HT1080 (cell line): ENCODE results near the gene KRT4. TPM values are rescaled to one million over a fixed set of nuclear protein-coding genes. Genes with fewer than 3 reads are reported as not detected.

Source experiments
- small RNA-seq: library from RNA; depleted of rRNA; stranded (forward); fragments of <200 nt; gene quantifications from one replicate; pipeline ENCODE3, GENCODE V24; 2014
- total RNA-seq: library from RNA; depleted of rRNA; stranded (reverse); fragments of >200 nt; shearing (Covaris generic); gene quantifications from 2 replicates; pipeline ENCODE4 v1.2.3, GENCODE V29; 2014; rRNA removed

The KRT4 gene
- total RNA-seq, 1 experiment from 2014 or later: not detected

Small RNAs within 50 kb of the gene (small RNA-seq; reads per million reads assigned to genes)
- not detected for gene AC107016.2

Other genes with a start within 250 kb of the KRT4 start
- gene KRT74, start 240.3 kb downstream of the KRT4 start, total RNA-seq: not detected in 2 replicates
- gene KRT72, start 212.7 kb downstream of the KRT4 start, total RNA-seq: not detected in 2 replicates
- not detected in 2 replicates for gene KRT73, start 195.6 kb downstream of the KRT4 start, total RNA-seq
- gene KRT2, start 161.9 kb downstream of the KRT4 start, total RNA-seq: not detected in 2 replicates
- gene KRT1, start 133.7 kb downstream of the KRT4 start, total RNA-seq: not detected in 2 replicates
- not detected in 2 replicates for gene KRT77, start 110.6 kb downstream of the KRT4 start, total RNA-seq
- not detected in 2 replicates for gene KRT76, start 36.8 kb downstream of the KRT4 start, total RNA-seq
- 0.13 TPM in 1 of 2 replicates, not detected in the other for gene KRT3, start 18.0 kb downstream of the KRT4 start, total RNA-seq
- gene KRT79, start 20.2 kb upstream of the KRT4 start, total RNA-seq: 0.45 and 1.0 TPM in 2 replicates
- gene KRT78, start 34.9 kb upstream of the KRT4 start, total RNA-seq: 0.13 TPM in 1 of 2 replicates, not detected in the other
- gene KRT8, start 91.0 kb upstream of the KRT4 start, total RNA-seq: 199 and 204 TPM in 2 replicates
- 358 and 373 TPM in 2 replicates for gene KRT18, start 135.0 kb upstream of the KRT4 start, total RNA-seq
- gene EIF4B, start 192.3 kb upstream of the KRT4 start, total RNA-seq: 563 and 574 TPM in 2 replicates
- 29.1 and 32.5 TPM in 2 replicates for gene TNS2, start 235.9 kb upstream of the KRT4 start, total RNA-seq